ENCODE data around the gene PSMB7.
"Not testable (repeated sequence)": the region's sequence is repeated elsewhere in the genome, so short reads cannot be mapped to it uniquely, and the experiment has no call there.

PSMB7 gene

GRCh38 chr9:124442826-124443225 is 27.6 kb upstream of the PSMB7 start:
- no peak for DNase-seq

DNA sequence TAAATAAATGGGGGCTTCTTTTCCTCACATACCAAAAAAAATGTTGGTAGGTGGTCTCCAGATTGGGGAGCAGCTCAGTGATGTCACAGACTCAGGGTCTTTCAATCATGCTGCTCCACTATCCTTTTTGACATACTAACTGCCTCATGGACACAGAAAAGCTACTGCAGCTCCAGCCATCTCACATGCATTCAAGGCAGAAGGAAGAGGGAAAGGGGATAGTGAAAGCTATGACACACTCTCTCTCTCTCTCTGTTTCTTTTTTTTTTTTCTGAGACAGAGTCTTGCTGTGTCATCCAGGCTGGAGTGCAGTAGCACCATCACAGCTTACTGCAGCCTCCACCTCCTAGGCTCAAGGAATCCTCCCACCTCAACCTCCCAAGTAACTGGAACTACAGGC is 27.1 kb upstream of the PSMB7 start:
- DNase-seq = no peak

DNA sequence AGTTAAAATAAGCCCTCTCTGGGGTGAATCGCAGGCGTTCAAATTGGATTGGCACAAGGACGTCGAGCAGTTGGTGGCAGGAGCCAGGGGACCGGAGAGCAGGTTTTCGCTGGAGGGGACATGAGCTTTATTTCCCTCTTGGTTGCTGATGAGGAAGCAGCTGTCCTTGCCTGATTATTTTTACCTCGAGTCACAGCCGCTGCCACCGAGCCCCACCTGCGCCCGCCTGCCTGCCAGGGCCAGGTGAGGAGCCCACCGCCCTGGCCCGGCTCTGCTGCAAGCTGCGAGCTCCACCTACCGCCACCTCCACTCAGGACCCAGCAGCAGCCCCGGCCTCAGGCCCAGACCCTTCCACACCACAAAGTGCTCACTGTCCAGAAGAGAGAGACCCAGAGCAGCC is 26.0 kb upstream of the PSMB7 start:
- DNase-seq = no peak

GRCh38 chr9:124440786-124441185 is 25.5 kb upstream of the PSMB7 start:
- DNase-seq = no peak

DNA sequence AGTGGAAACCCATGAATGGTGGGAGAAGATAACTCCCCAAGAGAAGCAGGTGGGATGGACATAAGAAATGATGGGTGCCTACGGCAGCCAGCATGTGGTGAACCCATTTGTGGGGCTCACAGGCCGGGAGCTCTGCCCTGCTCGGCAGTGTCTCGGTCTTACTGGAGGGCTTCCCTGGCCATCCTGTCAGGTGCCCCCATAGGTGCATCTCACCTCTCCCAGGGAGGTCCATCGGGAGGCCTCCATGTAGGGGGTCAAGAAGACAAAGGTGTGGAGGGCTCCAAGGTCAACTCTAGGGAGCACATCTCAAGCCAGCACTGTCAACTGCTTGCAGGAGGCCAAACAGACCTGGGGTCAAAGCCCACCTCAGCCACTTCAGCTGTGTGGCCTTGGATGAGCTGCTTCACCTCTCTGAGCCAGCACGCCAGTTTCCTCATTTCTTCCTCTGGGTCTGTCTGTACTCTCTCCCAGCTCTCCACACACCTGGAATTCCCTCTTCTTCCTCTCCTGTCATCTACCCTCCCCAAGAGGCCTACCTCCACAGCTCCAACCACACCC is 24.5 kb upstream of the PSMB7 start:
- no peak for DNase-seq

- no peak for DNase-seq
Measured at GRCh38 chr9:124439086-124439485, 23.8 kb upstream of the PSMB7 start.

DNA sequence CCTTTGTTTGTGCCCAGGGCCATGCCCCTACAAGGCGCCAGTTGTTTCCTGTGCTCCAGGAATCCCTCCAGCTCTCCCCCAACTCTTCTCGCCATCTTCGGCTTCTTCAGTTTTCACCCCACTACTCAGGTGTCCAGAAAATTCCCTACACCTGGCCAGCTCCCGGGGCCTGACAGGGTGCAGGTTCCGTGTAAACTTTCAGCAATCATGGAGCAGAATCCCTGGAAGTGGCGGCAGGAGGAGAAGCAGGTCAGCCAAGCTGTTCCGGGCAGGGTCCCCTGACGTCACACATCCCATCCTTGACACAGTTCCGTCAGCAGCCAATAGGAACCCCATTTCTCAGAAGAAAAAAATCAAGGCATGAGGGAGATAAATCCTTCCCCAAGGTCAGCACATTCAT is 22.8 kb upstream of the PSMB7 start:
- no peak for DNase-seq

GRCh38 chr9:124437086-124437485 is 21.8 kb upstream of the PSMB7 start:
- DNase-seq = no peak

GRCh38 chr9:124436320-124436719 is 21.1 kb upstream of the PSMB7 start:
- DNase-seq = no peak

DNA sequence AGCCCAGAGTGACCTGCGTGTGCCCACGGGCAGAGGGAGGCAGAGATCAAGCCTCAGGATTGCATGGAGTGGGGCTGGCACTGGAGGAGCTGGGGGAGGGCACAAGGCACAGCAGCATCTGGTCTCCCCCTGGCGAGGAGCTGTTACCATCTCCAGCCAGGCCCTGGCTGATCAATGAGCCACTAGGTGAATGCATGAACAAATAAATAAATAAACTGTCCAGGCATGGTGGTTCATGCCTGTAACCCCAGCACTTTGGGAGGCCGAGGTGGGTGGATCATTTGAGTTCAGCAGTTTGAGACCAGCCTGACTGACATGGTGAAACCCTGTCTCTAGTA is 14.3 kb upstream of the PSMB7 start:
- no peak for DNase-seq

DNA sequence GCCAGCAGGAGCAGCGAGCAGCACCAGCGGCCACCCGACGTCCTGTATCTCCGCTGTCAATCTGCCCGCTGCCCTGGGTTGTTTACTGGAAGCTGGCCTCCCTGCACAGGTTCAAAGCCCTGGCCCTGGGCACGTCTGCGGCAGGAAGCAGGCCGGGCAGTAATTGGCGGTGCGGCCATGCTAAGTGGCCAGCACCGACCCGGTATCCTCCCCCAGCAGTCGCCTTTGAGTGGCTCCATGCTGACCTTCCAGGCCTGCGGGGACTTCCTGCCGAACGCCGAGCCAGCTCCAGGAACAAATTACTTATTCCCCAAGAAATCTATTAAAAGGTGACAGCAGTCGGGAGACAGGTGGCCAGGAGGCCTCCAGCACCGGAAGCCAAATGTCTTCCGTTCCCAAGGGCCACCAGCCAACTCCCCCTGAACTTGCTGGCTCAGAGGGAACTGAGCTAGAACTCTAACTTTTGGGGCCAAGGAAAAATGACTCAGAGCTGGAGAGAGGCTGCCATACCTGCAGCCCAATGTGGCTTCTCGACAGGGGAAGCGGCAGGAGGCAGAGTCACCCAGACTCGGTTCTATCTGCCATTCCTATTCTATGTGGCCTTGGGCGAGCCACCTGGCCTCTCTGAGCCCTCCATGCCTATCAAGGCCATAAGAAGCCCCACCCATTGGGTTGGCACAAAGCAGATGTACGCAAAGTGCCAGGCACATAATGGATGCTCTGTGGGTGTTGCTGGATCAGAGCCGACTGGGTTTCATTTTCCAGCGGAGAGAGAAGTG is 13.7 kb upstream of the PSMB7 start:
- no peak for DNase-seq

DNA sequence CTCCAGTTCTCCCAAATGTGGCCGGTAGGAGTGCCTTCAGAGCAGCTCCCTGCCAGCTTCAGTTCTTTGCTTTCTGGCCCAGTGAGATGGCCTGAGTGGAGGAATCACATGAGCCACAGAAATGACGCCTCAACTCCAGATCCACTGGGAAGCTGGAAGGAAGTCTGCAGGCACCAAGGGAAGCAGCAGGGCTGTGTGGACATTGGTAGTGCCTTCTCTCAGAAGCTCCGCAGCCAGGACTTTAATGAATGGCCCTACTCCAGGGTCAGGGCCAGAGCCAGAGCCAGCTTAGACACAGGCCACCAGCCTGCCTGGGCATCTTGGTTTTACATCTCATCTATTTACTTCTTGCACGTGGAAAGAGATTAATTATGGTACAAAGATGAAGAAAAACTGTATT is 12.0 kb upstream of the PSMB7 start:
- no peak for DNase-seq

GRCh38 chr9:124426361-124426760 is 11.1 kb upstream of the PSMB7 start:
- no peak for DNase-seq

DNA sequence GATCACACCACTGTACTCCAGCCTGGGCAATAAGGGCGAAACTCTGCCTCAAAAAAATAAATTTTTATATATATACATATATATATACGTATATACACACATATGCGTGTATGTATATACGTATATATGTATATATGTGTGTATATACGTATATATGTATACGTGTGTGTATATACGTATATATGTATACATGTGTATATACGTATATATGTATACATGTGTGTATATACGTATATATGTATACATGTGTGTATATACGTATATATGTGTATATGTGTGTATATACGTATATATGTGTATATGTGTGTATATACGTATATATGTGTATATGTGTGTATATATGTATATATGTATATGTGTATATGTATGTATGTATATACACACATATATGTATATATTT is 10.5 kb upstream of the PSMB7 start:
- not testable (repeated sequence) for DNase-seq

GRCh38 chr9:124423591-124423990 is 8.3 kb upstream of the PSMB7 start:
- DNase-seq = no peak

DNA sequence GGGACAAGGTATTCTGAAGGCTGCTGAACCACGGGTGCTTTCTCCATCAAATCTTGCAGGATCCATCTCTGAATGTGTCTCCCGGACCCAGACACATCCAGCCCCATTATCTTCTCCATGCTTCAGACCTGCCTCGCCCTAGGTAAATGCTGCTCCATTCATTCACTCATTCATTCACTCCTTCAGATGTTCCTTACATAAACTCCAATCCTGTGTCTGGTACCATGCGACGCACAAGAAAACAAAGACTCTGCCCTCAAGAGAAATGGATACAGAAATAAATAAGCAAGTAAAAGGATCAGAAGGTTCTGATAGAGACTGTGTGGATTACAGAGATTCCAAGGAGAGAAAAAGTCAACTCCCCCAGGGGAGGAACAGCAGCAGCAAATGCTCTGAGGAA is 7.9 kb upstream of the PSMB7 start:
- DNase-seq = no peak

DNA sequence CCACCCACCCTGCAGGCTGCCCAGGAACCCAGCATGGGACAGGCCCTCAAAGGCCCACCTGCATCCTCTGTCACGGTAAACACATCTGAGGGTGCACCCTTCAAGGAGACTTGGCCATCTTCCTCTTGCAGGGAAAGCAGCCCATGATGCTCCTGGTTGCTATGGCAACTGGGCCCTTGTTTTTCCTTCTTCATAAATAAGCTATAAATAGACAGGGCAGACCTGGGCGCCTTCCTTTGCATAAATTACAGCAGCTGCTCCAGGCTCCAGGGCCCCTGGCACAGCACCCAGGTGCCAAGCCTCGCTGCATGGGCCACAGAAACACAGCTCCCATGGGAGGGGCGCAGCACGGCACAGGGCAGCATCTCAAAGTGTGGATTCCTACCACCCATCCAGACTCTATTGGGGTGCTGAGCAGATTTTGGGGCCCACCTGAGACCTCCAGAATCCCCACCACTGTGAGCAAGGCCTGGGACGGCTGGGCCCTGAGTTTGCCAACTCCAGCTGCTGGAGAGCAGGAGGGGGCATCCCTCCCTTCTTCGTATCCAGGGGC is 5.8 kb upstream of the PSMB7 start:
- DNase-seq = no peak

DNA sequence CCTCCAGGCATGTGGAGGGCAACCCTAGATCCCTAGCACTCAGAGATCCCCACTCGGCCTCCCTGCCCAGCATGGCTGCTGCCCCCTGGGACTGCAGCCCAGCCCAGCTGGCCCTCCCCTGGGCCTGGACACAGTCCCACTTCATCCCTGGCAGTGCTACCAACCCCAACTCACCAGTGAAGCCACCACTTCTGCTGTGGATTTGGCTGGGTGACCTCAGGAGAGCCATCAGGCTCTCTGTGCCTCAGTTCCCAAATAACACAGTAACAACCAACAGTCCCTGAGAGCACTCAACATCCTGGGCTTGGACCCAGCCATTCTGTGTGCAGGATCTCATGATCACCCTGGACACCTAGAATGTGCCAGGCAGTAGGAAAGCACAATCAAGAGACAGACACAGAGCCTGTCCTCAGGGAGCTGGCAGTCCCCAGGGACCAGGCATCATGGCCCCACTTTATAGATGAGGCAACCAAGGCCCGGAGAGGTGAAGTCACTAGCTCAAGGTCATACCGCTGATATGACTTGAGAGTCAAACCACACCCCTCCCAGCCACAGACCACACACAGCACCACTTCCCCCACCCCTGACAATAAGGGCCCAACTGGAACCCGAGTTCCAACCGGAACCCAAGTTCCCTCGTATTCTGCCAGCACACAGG is 4.7 kb upstream of the PSMB7 start:
- DNase-seq = peak; percentile 15

GRCh38 chr9:124415852-124416484 is 726 bp upstream of the PSMB7 start:
- no peak for DNase-seq

GRCh38 chr9:124414612-124415011 is 630 bp downstream of the PSMB7 start:
- no peak for DNase-seq

DNA sequence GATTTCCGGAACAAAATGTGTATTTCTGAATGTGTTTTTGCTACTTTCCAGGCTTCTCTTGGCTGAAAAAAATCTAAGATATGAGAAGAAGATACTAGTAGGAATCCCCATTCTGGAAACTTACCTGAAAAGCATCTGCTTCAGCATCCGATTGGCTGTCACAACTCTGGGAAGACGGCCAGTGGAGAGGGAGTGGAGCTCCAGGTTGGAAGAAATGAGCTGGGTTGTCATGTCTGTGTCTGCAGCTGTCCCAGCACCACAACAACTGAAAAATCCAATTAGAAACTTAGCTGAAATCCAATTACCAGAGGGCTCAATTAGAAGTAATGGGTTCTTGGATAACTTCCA is 3.0 kb downstream of the PSMB7 start:
- DNase-seq = no peak

DNA sequence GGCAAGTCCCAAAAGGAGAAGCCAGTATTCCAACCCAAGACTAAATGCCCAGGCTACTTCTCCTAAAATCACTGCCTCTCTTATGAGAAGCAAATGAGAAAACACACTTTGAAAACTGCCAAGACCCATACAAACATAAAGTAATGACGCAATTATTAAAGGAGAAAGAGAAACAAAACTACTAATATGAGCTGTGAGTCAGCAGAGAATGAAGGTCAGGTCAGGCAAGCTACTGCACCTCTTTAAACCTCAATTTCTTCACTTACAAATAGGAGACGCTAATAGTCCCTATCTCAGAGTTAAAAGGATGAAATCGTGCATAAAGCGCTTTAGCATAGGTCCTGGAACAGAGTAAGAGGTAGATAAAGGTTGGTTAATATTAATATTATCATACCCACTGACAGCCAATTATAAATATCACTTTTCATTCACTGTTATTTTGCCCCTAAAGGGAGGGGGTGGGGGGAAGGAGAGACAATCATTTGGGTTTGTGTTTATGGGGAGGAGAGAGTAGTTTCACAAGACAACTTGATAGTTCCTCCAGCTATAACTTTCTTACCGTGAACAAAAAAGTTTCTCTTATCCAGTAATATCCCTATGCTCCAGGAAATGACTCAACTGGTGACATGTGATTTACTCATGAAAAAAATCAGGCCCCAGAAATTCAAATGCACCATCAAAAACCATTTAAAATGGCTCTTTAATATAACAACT is 3.6 kb downstream of the PSMB7 start:
- DNase-seq = no peak

DNA sequence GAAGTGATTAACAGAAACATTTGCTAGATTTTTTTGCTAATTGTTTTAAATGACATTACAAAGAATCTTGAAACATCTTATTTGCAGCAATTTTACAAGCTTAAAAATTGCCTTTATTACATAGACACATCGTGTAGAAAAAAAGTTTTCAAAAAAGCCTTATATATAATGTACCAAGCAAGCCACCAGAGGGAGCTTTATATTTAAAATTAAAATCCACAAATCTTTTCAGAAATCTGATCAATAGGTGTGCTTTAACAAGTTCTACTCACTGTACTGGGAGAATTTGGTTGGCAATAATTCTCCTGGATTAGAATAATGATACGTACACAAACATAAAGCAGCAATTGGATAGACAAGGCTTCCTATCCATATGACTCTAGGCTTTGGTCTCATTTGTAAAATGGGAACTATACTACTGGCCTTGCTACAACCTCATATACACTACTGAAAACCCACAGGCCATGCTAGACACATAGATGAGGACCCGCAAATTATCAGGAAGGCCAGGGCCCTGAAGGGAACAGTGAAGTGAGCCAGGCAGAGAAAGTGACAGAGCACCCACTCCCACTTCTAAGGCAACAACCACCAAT is 4.8 kb downstream of the PSMB7 start:
- DNase-seq = no peak

All from activated CD4-positive, alpha-beta T cell treated with anti-CD3 and anti-CD28 coated beads, Interleukin-2, Interleukin-6, amounts not matched to agents 100 ng/mL and 50 ng/mL, durations not matched to agents 16 hours and 8 hours (primary cell).